ENCODE measurements around the gene RPL6.
A peak's percentile ranks its signal among the peaks of the same experiment; 100 is the strongest.

The RPL6 gene

DNA sequence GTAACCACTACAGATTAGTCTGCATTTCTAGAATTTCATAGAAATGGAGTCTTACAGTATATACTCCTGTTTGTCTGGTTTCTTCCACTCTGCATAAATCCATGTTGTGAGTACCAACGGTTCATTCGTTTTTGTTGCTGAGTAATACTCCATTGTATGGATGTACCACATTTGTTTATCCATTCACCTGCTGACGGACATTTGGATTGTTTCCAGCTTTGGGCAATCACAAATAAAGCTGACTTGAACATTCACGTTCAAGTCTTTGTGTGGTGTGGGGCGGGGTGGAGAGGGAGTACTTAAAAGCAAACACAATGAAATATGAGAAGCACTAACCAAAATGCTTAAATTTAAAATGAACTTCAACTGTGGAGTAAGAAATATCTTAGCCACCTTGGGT is 34.3 kb downstream of the RPL6 start:
- DNase-seq: no peak

DNA sequence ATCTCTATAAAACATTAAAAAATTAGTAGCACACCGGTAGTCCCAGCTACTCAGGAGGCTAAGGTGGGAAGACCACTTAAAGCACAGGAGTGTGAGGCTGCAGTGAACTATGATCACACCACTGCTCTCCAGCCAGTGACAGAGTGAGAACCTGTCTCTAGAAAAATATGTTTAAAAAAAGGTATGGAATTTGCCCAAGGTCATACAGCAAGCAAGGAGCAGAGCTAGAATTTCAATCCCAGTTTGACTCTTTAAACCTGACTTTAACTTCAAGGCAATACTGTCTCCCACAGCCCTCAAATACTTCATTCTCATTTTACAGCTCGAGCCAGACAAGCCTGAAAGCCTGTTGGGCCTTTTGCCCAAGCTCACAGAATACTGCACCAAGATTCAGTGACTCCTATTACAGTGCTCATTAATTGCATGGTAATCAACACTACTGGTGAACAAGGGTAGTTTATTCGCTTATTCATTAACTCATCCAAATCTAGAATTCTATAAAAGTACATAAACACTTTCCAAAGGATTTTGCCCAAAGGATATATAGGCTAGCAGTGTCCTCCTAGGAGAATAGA is 35.2 kb downstream of the RPL6 start:
- DNase-seq: no peak

DNA sequence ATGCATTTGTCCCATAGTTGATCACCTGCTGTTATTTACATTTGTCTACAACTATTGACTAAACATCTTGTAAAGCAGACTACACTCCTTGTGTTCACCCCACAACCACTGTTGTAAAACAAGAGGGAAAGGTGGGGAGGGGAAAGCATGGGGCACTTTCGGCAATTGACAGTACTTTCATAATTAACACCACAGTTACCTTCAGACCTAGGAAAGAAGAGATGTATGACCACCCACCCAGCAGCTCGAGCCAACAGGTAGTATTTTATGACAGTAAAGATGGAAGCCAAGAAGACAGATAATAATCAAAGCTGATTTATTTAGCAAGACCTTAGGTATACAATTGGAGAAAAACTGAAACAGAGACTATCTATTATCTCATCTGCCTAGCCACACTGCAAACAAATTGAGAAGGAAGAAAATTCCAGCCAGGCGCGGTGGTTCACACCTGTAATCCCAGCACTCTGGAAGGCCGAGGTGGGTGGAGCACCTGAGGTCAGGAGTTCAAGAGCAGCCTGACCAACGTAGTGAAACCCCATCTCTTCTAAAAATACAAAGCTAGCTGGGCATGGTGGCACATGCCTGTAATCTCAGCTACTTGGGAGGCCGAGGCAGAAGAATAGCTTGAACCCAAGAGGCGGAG is 38.4 kb downstream of the RPL6 start:
- no peak for DNase-seq

DNA sequence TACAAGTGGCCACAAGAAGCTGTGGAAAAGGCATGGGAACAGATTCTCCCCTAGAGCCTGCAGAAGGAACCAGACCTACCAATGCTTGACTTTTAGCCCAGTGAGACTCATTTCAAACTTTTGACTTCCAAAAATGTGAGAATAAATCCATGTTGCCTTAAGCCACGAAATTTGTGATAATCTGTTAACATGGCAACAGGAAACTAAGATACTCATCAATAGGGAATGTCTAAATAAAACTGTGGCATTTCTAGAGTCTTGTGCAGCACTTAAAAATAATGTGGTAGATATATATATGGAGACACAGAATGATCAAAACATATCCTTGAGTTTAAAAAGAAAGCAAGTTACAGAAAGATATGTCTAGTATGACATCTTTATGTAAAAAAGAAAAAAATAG is 39.2 kb downstream of the RPL6 start:
- DNase-seq: no peak

DNA sequence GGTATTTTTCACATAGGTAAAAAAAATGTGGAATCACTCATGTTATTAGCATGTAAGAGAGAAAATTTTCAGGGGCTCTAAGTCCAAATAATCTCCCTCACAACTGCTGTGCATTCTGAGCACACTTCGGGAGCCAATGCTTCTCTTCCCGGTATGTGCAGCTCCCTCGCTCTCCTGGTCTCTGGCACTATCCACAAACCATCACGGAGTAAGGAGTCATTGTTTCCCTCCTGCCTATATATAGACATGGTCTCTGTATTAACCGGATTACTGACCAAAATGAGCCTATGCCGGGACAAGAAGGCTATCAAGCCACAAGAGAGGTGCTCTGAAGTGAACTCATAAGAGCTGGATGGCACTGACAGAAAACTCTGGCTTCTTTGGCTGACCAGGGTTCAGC is 40.5 kb downstream of the RPL6 start:
- DNase-seq: peak; percentile 31 to 44

DNA sequence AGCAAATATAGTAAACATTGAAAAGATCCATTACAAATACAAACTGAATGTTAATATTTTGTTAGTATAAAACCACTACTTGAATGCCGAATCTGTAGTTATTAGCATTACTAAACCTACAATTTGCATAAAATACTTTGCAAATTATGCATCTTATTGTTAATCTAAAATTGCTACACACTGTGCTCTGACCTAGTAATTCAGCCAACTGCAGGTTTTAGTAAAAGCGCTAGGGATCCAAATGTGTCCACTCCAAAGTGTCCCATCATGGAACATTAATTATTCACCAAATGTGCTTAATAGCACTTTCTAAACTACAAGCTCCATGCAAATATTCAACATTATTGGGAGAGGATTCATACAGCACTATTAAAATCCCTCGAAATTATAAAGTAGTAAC is 41.4 kb downstream of the RPL6 start:
- DNase-seq: no peak

DNA sequence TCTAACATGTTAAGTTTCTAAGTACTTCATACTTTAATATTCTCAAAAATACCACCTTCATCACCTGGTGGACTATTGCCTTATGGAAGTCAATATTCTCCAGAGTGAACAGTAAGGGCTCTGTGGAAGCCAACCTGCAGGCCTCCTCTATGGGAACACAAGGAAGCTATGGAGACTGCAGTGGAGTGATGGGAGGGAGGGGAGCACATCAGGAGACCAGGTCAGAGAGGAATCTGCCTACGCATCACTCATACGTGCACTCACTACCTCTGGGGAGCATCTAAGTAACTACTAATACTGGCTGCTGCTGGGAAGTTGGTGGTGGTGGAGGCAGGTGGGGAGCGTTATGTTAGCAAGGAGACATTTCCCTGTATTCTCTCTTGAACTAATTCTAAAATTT is 47.1 kb downstream of the RPL6 start:
- DNase-seq: no peak

DNA sequence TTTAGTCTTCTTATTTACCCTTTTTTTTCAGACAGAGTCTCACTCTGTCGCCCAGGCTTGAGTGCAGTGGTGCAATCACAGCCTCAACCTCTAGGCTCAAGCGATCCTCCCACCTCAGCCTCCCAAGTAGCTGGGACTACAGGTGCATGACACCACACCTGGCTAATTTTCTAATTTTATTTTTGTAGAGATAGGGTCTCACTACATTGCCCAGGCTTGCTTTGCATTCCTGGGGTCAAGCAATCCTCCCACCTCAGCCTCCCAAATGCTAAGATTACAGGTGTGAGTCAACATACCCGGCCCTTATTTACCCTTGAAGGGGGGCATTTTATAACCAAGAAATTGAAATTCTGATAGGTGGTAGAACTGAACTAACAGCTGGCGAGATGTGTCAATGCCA is 48.1 kb downstream of the RPL6 start:
- no peak for DNase-seq

DNA sequence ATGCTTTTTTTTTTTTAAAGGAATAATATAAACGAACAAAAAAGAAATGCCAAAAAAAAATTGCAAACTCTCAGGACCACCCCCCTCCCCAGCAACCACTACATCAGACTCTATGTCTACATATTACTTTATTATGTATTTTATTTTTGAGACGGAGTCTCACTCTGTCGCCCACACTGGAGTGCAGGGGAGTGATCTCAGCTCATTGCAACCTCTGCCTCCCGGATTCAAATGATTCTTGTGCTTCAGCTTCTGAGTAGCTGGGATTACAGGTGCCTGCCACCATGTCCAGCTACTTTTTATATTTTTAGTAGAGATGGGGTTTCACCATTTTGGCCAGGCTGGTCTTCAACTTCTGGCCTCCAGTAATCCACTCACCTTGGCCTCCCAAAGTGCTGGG is 50.1 kb downstream of the RPL6 start:
- no peak for DNase-seq

DNA sequence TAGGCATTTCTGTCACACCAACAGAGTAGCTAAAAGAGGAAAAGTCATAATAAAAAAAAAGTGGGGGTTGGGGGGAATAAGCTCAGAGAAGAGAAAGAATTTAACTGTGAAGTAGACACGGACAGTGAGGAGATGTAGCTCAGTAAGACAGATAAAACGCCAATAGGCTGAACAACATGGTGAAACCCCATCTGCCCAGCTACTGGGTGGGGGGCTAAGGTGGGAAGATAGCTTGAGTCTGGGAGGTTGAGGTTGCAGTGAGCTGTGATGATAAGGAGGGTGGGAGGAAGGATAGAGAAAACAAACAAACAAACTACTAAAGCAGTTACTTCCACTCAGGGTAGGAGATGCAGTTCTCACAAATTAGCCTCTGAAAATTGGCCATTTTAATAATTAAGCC is 52.2 kb downstream of the RPL6 start:
- no peak for DNase-seq
